Measurements from ENCODE around the gene SLC25A4.
"Not testable (repeated sequence)": the region's sequence is repeated elsewhere in the genome, so short reads cannot be mapped to it uniquely, and the experiment has no call there.

Gene SLC25A4

DNA sequence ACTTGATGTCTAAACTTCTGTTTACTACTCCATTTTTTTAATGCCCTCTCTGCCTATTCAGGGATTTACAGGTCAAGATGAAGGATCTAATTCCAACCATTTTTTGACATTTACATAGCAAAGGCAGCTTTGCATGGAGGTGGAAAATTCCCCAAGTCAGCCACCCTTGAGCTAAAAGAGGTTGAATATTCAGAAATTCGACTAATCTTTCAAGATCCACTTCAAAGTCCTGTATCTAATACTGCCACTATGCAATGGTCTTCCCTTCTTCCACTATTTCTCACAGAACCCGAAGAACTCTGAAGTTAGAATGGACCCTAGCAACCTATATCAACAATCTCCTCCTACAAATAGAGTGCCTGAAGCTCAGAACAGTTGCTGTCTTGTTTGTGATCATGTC lies 39.2 kb downstream of the SLC25A4 start:
- DNase-seq (ENCODE audit: low spot score) = no peak

DNA sequence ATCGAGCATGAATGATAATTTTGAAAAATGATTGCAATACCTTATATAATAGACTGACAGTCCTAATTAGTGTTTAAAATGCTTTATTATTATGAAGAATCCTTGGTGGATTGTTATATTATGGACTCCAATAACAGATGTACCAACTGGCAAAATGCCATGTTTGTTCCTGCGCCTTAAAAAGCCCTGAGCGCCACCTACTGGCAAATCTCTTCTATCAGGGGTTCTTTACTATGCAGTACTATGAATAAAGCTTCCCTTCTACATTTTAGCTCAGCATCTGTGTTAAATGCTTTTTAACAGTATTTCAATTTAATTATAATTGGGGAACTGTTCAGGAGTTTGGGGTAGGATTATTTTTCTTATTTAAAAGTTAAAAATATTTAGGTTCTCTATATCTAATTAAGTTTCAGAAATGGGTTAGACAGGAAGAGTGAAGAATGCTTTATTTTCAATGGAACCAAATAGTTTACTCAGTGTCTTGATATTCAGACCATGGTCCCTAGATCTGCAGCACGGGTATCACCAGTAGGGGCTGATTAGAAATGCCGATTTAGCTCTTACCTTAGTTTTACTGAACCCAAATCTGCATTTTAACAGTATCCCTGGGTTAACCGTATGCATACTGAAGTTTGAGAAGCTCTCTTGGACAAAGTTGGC lies 40.7 kb downstream of the SLC25A4 start:
- peak; percentile 95 for DNase-seq (ENCODE audit: low spot score)

GRCh38 chr4:185186769-185187168 lies 43.7 kb downstream of the SLC25A4 start:
- DNase-seq (ENCODE audit: low spot score) = no peak

DNA sequence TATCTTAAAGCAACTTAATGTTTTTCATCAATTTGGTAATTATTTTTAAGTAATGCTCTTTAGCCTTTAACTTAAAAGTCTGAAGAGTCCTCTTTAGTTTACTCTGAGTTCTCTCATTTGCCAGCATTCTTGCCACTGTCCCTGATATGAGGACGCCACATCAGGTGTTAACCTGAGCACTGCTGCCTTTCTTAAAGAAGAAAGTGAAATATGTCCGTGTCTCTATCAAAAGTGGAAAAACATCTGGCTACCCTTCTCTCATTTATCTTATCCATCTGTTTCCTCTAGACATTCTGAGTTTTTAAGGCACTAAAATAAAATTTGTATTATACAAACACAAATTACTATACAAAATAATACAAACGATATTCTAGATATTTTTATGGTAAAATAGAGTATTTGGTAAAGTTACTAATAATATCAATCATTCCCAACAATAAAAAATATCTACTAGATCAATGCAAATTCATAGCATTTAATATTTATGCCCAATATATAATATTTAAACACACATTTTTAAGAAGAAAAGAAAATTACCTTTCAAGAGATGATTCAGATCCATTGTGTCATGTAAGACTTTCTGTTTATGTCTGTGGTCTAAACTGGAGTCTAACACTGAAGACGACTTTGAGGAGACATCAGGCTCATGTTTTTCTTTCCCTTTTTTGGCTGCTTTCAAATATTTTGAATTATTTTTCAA lies 46.7 kb downstream of the SLC25A4 start:
- DNase-seq (ENCODE audit: low spot score) = no peak

- DNase-seq (ENCODE audit: low spot score) = no peak
These were observed 47.3 kb downstream of the SLC25A4 start for GRCh38 chr4:185190306-185190856.

- DNase-seq (ENCODE audit: low spot score) = no peak
These were observed 49.0 kb downstream of the SLC25A4 start for GRCh38 chr4:185192059-185192458.

DNA sequence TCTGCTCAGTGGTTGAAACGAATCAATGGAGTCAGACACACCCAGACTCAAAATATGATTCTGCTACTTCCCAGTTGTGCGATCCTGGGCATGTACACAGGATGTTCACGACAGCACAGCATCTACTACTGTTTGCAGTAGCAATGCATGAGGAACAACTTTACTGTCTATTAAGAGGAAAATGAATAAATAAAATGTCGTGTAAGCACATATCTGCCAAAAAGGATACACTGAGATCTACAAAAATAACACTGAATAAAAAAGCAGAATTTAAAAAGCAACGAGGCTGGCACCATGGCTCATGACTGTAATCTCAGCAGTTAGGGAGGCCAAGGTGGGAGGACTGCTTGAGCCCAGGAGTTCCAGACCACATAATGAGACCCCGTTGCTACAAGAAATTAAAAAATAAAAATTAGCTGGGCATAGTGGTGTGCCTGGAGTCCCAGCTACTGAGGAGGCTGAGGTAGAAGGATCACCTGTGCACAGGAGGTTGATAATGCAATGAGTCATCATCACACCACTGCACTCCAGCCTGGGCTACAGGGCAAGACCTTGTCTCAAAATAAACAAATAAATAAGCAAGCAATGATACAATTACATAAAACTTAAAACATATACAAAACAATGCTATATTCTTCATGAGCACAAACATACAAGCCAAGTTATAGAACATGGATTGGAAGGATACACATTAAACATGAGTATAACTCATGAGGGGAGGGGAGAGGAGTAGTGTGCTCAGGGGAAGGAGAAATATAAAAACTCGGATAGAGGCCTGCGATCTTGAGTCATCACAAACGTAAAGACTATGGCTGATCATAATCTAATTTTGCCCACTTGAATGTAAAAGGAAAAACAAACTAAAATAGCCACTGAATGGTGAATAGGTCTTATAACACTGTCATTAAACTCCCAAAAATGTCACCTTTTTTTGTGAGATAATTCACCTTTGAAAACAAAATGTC lies 52.1 kb downstream of the SLC25A4 start:
- DNase-seq (ENCODE audit: low spot score) = no peak

GRCh38 chr4:185196437-185196836 lies 53.4 kb downstream of the SLC25A4 start:
- no peak for DNase-seq (ENCODE audit: low spot score)

- not testable (repeated sequence) for DNase-seq (ENCODE audit: low spot score)
These were observed 55.1 kb downstream of the SLC25A4 start for GRCh38 chr4:185198189-185198588.

All from cerebellar cortex (tissue), 1 donor.